ENCODE results near the gene PAK6. TPM values are rescaled to one million over a fixed set of nuclear protein-coding genes. Genes with fewer than 3 reads are reported as not detected.

PAK6 gene
- total RNA-seq, 1 donor from 2014 or later, result not detected

DNA sequence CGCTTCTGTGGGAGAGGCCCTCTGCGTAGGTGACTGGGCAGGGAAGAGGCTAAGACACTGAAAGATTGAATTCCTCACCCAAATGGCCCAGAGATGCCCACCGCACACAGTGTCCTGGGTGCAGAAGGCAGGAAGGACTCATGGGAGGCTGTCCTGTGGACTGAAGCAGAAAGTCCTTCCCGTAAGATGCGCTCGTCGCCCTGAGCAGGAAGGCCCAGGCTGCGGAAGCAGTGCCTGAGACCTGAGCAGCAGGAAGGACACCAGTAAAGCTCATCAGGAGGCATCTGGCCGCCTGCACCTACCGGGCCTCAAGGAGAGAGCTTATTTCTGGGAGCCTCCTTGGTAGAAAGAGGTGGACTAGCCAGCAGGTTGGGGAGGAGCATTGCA lies 3.3 kb downstream of the PAK6 start:
- Histone ChIP-seq H3K4me1 (peaks cover 0 to 2% of the 10 kb centered on the region in 2 donors), H3K27me3 (no peaks in the 10 kb centered on the region), H3K36me3 (no peaks in the 10 kb centered on the region), H3K27ac (no peak overlapping the region), H3K9me3 (no peaks in the 10 kb centered on the region), H3K4me3 (no peak overlapping the region)
- TF ChIP-seq CTCF (IDR thresholded peaks at IDR 0.05), result no peak
- DNase-seq (ENCODE audit: low spot score in 2 of 2), result no peak
- intact Hi-C loops (cut with DNase I), result no loop called here

DNA sequence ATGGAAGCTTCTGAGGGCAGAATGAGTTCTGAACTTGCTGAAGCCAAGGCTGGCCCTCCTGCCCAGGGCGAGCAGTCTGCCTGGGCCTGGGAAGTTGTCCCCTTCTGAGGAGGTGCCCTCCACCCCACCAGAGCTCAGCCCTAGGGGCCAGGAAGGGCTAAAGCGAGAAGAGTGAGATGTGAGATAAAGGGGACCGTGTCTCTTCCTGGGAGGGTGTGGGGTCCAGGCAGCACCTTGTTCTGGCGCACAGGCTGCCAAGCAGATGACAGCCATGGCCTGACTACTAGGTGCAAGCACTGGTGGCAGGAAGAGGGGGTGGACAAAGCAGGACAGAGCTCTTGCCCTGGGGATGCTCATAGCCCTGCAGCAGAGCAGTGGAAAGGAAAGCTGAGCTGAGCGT lies 3.7 kb downstream of the PAK6 start:
- intact Hi-C loops (cut with DNase I), result no loop called here
- no peak for TF ChIP-seq CTCF (IDR thresholded peaks at IDR 0.05)
- H3K27ac ChIP-seq, result no peak overlapping the region
- no peak overlapping the region for H3K4me3 ChIP-seq
- peaks cover 0 to 2% of the 10 kb centered on the region in 2 donors for H3K4me1 ChIP-seq
- H3K27me3 ChIP-seq, result no peaks in the 10 kb centered on the region
- no peaks in the 10 kb centered on the region for H3K9me3 ChIP-seq
- no peaks in the 10 kb centered on the region for H3K36me3 ChIP-seq
- no peak for DNase-seq (ENCODE audit: low spot score in 2 of 2)

DNA sequence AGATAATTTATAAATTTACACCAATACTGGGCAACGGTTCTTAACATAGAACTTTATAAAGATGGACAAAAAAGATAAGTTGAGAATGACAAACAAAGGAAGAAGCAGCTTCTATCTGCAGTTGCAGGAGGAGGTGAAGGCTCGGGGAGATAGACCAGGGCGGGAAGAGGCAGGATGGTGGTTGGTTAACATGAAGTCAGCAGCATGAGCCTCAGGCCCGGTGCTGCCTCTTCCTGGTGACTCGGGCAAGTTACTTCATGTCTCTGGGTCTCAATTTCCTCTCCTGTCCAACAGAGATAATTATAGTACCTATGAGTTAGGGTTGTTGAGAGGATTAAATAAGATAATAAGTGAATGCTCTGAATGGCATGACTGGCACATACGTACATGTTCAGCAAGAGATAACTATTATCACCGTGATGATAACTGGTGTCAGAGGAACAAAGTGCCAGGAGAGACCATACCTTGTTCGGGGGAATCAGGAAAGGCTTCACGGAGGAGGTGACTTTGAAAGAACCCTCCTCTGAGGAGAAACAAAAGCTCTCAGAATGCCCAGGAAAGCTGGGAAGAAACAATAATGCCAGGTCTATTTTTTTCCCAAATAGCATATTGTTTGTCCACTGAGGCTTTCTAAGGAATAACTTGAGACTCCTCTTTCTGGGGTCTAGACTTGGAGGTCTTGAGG lies 4.4 kb downstream of the PAK6 start:
- H3K36me3 ChIP-seq, result no peaks in the 10 kb centered on the region
- no peak for DNase-seq (ENCODE audit: low spot score in 2 of 2)
- no peak for TF ChIP-seq CTCF (IDR thresholded peaks at IDR 0.05)
- no peaks in the 10 kb centered on the region for H3K9me3 ChIP-seq
- intact Hi-C loops (cut with DNase I), result no loop called here
- no peaks in the 10 kb centered on the region for H3K27me3 ChIP-seq
- no peak overlapping the region for H3K4me3 ChIP-seq
- peaks cover 0 to 2% of the 10 kb centered on the region in 2 donors for H3K4me1 ChIP-seq
- no peak overlapping the region for H3K27ac ChIP-seq

- DNase-seq (ENCODE audit: low spot score in 2 of 2), result peak in 1 of 2 donors; percentile 47
- no peak for TF ChIP-seq CTCF (IDR thresholded peaks at IDR 0.05)
- H3K27me3 ChIP-seq, result no peaks in the 10 kb centered on the region
- no peaks in the 10 kb centered on the region for H3K36me3 ChIP-seq
- H3K9me3 ChIP-seq, result no peaks in the 10 kb centered on the region
- H3K27ac ChIP-seq, result no peak overlapping the region
- no peak overlapping the region for H3K4me3 ChIP-seq
- intact Hi-C loops (cut with DNase I), result no loop called here
- H3K4me1 ChIP-seq, result no peaks in the 10 kb centered on the region
Measured at GRCh38 chr15:40244961-40245523, 6.2 kb downstream of the PAK6 start.

- Histone ChIP-seq H3K36me3 (no peaks in the 10 kb centered on the region), H3K27ac (no peak overlapping the region), H3K27me3 (no peaks in the 10 kb centered on the region), H3K4me1 (no peaks in the 10 kb centered on the region), H3K9me3 (no peaks in the 10 kb centered on the region), H3K4me3 (no peak overlapping the region)
- TF ChIP-seq CTCF (IDR thresholded peaks at IDR 0.05), result no peak
- intact Hi-C loops (cut with DNase I), result no loop called here
- DNase-seq (ENCODE audit: low spot score in 2 of 2), result no peak
Measured at GRCh38 chr15:40245666-40246450, 7.0 kb downstream of the PAK6 start.

Measured in ascending aorta (tissue), 2 donors.